22Rv1 (cell line): Measurements from ENCODE around the gene DAAM1.

Source experiments
- ZFX ChIP-seq: fragments of 450-650 bp; IDR thresholded peaks from 2 replicates; pipeline ENCODE4 v1.6.1; 2017; ENCODE audit warnings: antibody characterized with exemption, borderline replicate concordance
- TF ChIP-seq, protein P1 (sequence below): fragments of 450-650 bp; IDR thresholded peaks from 2 replicates; pipeline ENCODE4 v1.5.1; 2017; ENCODE audit warnings: mild to moderate bottlenecking

- TF ChIP-seq, protein P1, sequence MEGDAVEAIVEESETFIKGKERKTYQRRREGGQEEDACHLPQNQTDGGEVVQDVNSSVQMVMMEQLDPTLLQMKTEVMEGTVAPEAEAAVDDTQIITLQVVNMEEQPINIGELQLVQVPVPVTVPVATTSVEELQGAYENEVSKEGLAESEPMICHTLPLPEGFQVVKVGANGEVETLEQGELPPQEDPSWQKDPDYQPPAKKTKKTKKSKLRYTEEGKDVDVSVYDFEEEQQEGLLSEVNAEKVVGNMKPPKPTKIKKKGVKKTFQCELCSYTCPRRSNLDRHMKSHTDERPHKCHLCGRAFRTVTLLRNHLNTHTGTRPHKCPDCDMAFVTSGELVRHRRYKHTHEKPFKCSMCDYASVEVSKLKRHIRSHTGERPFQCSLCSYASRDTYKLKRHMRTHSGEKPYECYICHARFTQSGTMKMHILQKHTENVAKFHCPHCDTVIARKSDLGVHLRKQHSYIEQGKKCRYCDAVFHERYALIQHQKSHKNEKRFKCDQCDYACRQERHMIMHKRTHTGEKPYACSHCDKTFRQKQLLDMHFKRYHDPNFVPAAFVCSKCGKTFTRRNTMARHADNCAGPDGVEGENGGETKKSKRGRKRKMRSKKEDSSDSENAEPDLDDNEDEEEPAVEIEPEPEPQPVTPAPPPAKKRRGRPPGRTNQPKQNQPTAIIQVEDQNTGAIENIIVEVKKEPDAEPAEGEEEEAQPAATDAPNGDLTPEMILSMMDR: no peak
- TF ChIP-seq ZFX: no peak
Measured at GRCh38 chr14:59320361-59320760, 131.9 kb downstream of the DAAM1 start.
